Lung (tissue), 12 donors: Measurements from ENCODE around the gene PVALEF. TPM values are rescaled to one million over a fixed set of nuclear protein-coding genes. Genes with fewer than 3 reads are reported as not detected.

Source experiments
- ATAC-seq: fragments of 200-7000 bp; cut with Tn5 transposase; one replicate; pipeline ENCODE4 v1.9.1; 2020; ENCODE audit warnings: moderate number of reproducible peaks; ENCODE audit not compliant: insufficient read depth, low FRiP score
- DNase-seq, 3 donors: peaks; one replicate each; pipeline ENCODE4 v3.0.0-alpha.2; 2013 to 2017
- H3K27ac ChIP-seq, 2 donors: one replicate each; pipeline ENCODE4 v1.5.1; 2013; ENCODE audit warnings: mild to moderate bottlenecking in 2 of 2, moderate library complexity in 2 of 2, control low read depth in 1 of 2, inconsistent platforms in 1 of 2, low read depth in 1 of 2, low read length in 1 of 2
- H3K27me3 ChIP-seq, 3 donors: one replicate each; pipeline ENCODE4 v1.5.1; 2013; ENCODE audit warnings: low read length in 2 of 3; ENCODE audit not compliant: control insufficient read depth in 3 of 3, insufficient read depth in 3 of 3
- H3K36me3 ChIP-seq, 4 donors: one replicate each; pipeline ENCODE4 v1.5.1; 2013; ENCODE audit warnings: low read length in 4 of 4, mild to moderate bottlenecking in 1 of 4, moderate library complexity in 1 of 4; ENCODE audit not compliant: control insufficient read depth in 4 of 4, insufficient read depth in 4 of 4
- H3K4me1 ChIP-seq, 5 donors: one replicate each; pipeline ENCODE4 v1.5.1; 2013; ENCODE audit warnings: low read length in 5 of 5, mild to moderate bottlenecking in 2 of 5, moderate library complexity in 1 of 5; ENCODE audit not compliant: control insufficient read depth in 5 of 5, insufficient read depth in 5 of 5
- H3K4me3 ChIP-seq: one replicate; pipeline ENCODE4 v1.5.1; 2013; ENCODE audit warnings: mild to moderate bottlenecking, control low read depth, moderate library complexity
- H3K9ac ChIP-seq, 2 donors: one replicate each; pipeline ENCODE4 v1.5.1; 2013; ENCODE audit warnings: low read length in 2 of 2, control low read depth in 1 of 2; ENCODE audit not compliant: insufficient read depth in 1 of 2
- H3K9me3 ChIP-seq, 4 donors: one replicate each; pipeline ENCODE4 v1.5.1; 2013; ENCODE audit warnings: low read length in 3 of 4, mild to moderate bottlenecking in 1 of 4, moderate library complexity in 1 of 4; ENCODE audit not compliant: control insufficient read depth in 4 of 4, insufficient read depth in 3 of 4
- WGBS, 2 donors: extraction: QIAGEN DNeasy Blood & Tissue Kit; methylation state at CpG; one replicate each; pipeline ENCODE4 v1.1.7; 2013; 5-methylcytosine and 5-hydroxymethylcytosine counted together
- polyA plus RNA-seq, 2 donors: library from polyadenylated mRNA; stranded (reverse); fragments of 200-250 nt; gene quantifications; one replicate each; pipeline ENCODE4 v1.2.1, GENCODE V29; 2013
- total RNA-seq, 2 donors: library from RNA; depleted of rRNA in 1 of 2; stranded (reverse); fragments of >200 nt in 1 of 2; gene quantifications; one replicate each; pipeline ENCODE4 v1.2.1, GENCODE V29; 2014 to 2021
- TF ChIP-seq, protein P1 (sequence below): IDR thresholded peaks from 2 replicates; pipeline ENCODE4 v1.5.1; 2012; ENCODE audit warnings: mild to moderate bottlenecking; ENCODE audit errors: control extremely low read depth, extremely low read depth
- donor health status: control.
- donor health status: control.
- donor health status: Bipolar disorder and iron deficiency.
- donor health status: healthy.
- donor health status: DM: yes; HTN: yes; CAD: no.

Gene PVALEF
- total and polyA plus RNA-seq, 4 donors = not detected

DNA sequence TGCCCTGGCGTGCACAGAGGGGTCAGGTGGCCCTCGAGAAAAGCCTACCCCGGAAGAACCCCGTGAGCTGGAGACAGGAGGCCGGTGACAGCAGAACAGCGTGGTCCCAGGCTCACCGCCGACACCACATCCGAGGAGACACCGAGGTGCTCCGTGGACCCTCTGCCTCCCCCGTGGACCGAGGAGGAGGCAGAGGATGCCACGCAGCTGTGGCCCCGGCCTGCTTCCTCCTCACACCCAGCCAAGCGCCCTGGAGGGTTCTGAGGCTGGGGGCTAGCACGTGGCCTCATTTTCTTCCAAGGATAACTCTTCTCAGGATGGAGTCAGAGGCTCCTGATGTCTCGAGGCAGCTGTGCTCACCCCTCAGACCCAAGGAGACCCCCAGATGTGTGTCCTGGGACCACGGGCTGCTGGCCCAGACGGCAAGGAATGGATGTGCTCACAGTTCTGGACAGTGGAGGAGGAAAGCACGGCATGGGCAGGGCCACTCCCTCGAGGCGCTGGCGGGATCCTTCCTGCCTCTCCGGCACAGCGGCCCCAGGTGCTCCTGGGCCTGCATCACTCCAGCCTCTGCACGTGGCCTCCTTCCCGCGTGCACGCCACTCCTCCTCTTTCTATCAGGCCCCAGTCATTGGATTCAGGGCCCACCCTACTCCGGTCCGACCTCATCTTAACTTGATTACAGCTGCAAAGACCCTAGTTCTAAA is 4.4 kb upstream of the PVALEF start:
- 48 to 60% methylated on average over 30 to 32 of the region's 32 CpGs for WGBS, 2 donors
- no peak overlapping the region for H3K4me3 ChIP-seq
- H3K9ac ChIP-seq = no peak overlapping the region

DNA sequence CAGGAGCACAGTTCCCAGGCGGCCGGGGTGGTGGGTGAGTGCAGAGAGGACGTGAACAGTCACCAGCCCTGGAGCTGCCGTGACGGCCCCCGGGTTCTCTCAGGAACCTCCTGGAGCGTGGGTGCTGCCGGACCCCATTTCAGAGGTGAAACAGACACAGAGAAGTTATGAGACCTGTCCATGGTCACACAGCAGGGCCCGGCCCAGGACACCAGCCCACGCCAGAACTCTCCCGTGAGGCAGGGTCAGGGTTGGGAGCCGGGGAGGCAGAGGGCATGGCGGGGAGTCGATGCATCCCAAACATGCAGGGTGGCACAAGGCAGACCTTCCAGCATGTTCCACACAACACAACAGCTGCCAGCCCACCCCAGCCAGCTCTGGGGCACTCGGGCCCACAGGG is 3.8 kb upstream of the PVALEF start:
- DNase-seq = no peak
- H3K9me3 ChIP-seq = no peaks in the 10 kb centered on the region
- H3K9ac ChIP-seq = no peak overlapping the region
- H3K4me3 ChIP-seq = no peak overlapping the region
- 96 to 97% methylated on average over 14 to 15 of the region's 15 CpGs for WGBS, 2 donors
- peaks cover 0 to 16% (median under 1%) of the 10 kb centered on the region in 5 donors for H3K4me1 ChIP-seq
- no peak overlapping the region for H3K27ac ChIP-seq
- TF ChIP-seq, protein P1, sequence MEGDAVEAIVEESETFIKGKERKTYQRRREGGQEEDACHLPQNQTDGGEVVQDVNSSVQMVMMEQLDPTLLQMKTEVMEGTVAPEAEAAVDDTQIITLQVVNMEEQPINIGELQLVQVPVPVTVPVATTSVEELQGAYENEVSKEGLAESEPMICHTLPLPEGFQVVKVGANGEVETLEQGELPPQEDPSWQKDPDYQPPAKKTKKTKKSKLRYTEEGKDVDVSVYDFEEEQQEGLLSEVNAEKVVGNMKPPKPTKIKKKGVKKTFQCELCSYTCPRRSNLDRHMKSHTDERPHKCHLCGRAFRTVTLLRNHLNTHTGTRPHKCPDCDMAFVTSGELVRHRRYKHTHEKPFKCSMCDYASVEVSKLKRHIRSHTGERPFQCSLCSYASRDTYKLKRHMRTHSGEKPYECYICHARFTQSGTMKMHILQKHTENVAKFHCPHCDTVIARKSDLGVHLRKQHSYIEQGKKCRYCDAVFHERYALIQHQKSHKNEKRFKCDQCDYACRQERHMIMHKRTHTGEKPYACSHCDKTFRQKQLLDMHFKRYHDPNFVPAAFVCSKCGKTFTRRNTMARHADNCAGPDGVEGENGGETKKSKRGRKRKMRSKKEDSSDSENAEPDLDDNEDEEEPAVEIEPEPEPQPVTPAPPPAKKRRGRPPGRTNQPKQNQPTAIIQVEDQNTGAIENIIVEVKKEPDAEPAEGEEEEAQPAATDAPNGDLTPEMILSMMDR = no peak
- no peak for ATAC-seq
- H3K36me3 ChIP-seq = no peaks in the 10 kb centered on the region
- peaks cover 0 to under 1% (median 0%) of the 10 kb centered on the region in 3 donors for H3K27me3 ChIP-seq

More for the DNA sequence above, 4.4 kb upstream of the PVALEF start:
- no peaks in the 10 kb centered on the region for H3K9me3 ChIP-seq
- DNase-seq (peak in 1 of 3 donors; percentile 12), ATAC-seq (no peak)
- TF ChIP-seq, protein P1 = no peak
- H3K27ac ChIP-seq = peak overlapping the region in 1 of 2 donors; percentile 8
- peaks cover 0 to 16% (median 0%) of the 10 kb centered on the region in 5 donors for H3K4me1 ChIP-seq
- no peaks in the 10 kb centered on the region for H3K27me3 ChIP-seq
- no peaks in the 10 kb centered on the region for H3K36me3 ChIP-seq

DNA sequence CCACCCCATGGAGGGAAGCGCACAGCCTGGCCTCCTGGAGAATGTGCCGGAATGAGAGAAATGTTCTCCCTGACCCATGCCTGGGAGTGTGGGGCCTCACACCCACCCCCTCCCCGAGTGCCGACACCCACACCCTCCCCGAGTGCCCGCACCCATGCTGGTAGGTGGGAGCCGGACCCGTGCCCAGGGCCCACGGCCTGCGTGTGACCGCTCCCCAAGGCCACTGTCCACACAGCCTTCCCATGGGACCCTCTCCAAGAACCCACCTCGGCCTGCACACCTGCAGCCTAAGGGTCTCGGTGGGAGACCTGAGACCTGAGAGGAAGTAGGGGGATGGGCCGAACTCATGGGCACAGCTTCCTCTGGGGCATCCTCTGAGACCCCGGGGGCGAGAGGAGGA is 3.3 kb upstream of the PVALEF start:
- H3K27me3 ChIP-seq = peaks cover 0 to 3% (median 0%) of the 10 kb centered on the region in 3 donors
- TF ChIP-seq, protein P1 = no peak
- no peaks in the 10 kb centered on the region for H3K36me3 ChIP-seq
- H3K4me3 ChIP-seq = no peak overlapping the region
- ATAC-seq (no peak), DNase-seq (no peak)
- no peak overlapping the region for H3K27ac ChIP-seq
- 91 to 92% methylated on average over 16 of the region's 16 CpGs for WGBS, 2 donors
- H3K9me3 ChIP-seq = no peaks in the 10 kb centered on the region
- peaks cover 0 to 16% (median 3%) of the 10 kb centered on the region in 5 donors for H3K4me1 ChIP-seq
- H3K9ac ChIP-seq = no peak overlapping the region
